K562 treated with DMSO at 1 percent for 48 hours (cell line): ENCODE data around the gene SPDYE3. TPM values are rescaled to one million over a fixed set of nuclear protein-coding genes. Genes with fewer than 3 reads are reported as not detected.

Experiments used
- total RNA-seq: library from RNA; unstranded; fragments of 300-600 nt; gene quantifications from 2 replicates; pipeline ENCODE4 v1.2.3, GENCODE V29; 2022; ENCODE audit warnings: low replicate concordance; ENCODE audit errors: extremely low read depth

Gene SPDYE3
- total RNA-seq, result not detected in 2 replicates

GRCh38 chr7:100307402-100307801, at the start of gene SPDYE3:
Gene SPDYE3, plus strand, starts transcription at chr7:100307702. Its CDS starts 184 bp downstream, at chr7:100307886.

GRCh38 chr7:100358027-100358856, 50.7 kb downstream of the SPDYE3 start, which contains the start of gene PILRB:
Gene PILRB, plus strand, starts transcription at chr7:100358117. Its CDS starts 186 bp downstream, at chr7:100358303.

Other genes with a start within 250 kb of the SPDYE3 start
- gene ZNF3, start 226.0 kb upstream of the SPDYE3 start, total RNA-seq, result not detected in 2 replicates
- 306 TPM in 1 of 2 replicates, not detected in the other for gene COPS6, start 218.7 kb upstream of the SPDYE3 start, total RNA-seq
- gene MCM7, start 206.3 kb upstream of the SPDYE3 start, total RNA-seq, result 392 and 458 TPM in 2 replicates
- gene AP4M1, start 206.1 kb upstream of the SPDYE3 start, total RNA-seq, result not detected in 2 replicates
- not detected in 2 replicates for gene TAF6, start 188.3 kb upstream of the SPDYE3 start, total RNA-seq
- gene CNPY4, start 188.1 kb upstream of the SPDYE3 start, total RNA-seq, result not detected in 2 replicates
- gene MBLAC1, start 180.7 kb upstream of the SPDYE3 start, total RNA-seq, result not detected in 2 replicates
- gene LAMTOR4, start 158.8 kb upstream of the SPDYE3 start, total RNA-seq, result 1,877 TPM in 1 of 2 replicates, not detected in the other
- not detected in 2 replicates for gene TRAPPC14, start 149.0 kb upstream of the SPDYE3 start, total RNA-seq
- gene GAL3ST4, start 139.1 kb upstream of the SPDYE3 start, total RNA-seq, result not detected in 2 replicates
- gene GPC2, start 130.3 kb upstream of the SPDYE3 start, total RNA-seq, result not detected in 2 replicates
- gene STAG3, start 129.8 kb upstream of the SPDYE3 start, total RNA-seq, result not detected in 2 replicates
- gene PVRIG, start 87.8 kb upstream of the SPDYE3 start, total RNA-seq, result not detected in 2 replicates
- gene PILRB, start 50.4 kb downstream of the SPDYE3 start, total RNA-seq, result not detected in 2 replicates
- gene PILRA, start 65.8 kb downstream of the SPDYE3 start, total RNA-seq, result not detected in 2 replicates
- gene ZCWPW1, start 121.0 kb downstream of the SPDYE3 start, total RNA-seq, result not detected in 2 replicates
- not detected in 2 replicates for gene MEPCE, start 122.1 kb downstream of the SPDYE3 start, total RNA-seq
- gene PPP1R35, start 128.8 kb downstream of the SPDYE3 start, total RNA-seq, result not detected in 2 replicates
- not detected in 2 replicates for gene SPACDR, start 156.6 kb downstream of the SPDYE3 start, total RNA-seq
- gene TSC22D4, start 171.5 kb downstream of the SPDYE3 start, total RNA-seq, result 576 TPM in 1 of 2 replicates, not detected in the other
- gene NYAP1, start 176.2 kb downstream of the SPDYE3 start, total RNA-seq, result not detected in 2 replicates
- gene AGFG2, start 231.5 kb downstream of the SPDYE3 start, total RNA-seq, result not detected in 2 replicates